Stomach (tissue), 9 donors: ENCODE results near the gene SNN. TPM values are rescaled to one million over a fixed set of nuclear protein-coding genes. Genes with fewer than 3 reads are reported as not detected.

Experiments
- DNase-seq, 2 donors: peaks; one replicate each; pipeline versions ENCODE4 v3.0.0 to v3.0.0-alpha.2; 2013 to 2019
- H3K27ac ChIP-seq, 5 donors: fragments of 200-600 bp in 4 of 5; sonication (generic) in 4 of 5; one replicate each; pipeline ENCODE4 v1.5.1; 2013 to 2019; ENCODE audit warnings: mild to moderate bottlenecking in 1 of 5, moderate library complexity in 1 of 5
- H3K27me3 ChIP-seq, 3 donors: fragments of 200-600 bp; sonication (generic); one replicate each; pipeline ENCODE4 v1.5.1; 2017 to 2019; ENCODE audit warnings: mixed run types in 1 of 3
- H3K36me3 ChIP-seq, 4 donors: fragments of 200-600 bp; sonication (generic); 1 replicate in 3 of 4; 2 replicates in 1 of 4; pipeline ENCODE4 v1.5.1; 2016 to 2019
- H3K4me1 ChIP-seq, 4 donors: fragments of 200-600 bp; sonication (generic); one replicate each; pipeline ENCODE4 v1.5.1; 2016 to 2019
- H3K4me3 ChIP-seq, 4 donors: fragments of 200-600 bp; sonication (generic) in 3 of 4; one replicate each; pipeline ENCODE4 v1.5.1; 2016 to 2019; ENCODE audit warnings: mild to moderate bottlenecking in 1 of 4
- H3K9me3 ChIP-seq, 4 donors: fragments of 200-600 bp; sonication (generic); one replicate each; pipeline ENCODE4 v1.5.1; 2016 to 2019
- EP300 ChIP-seq: sonication (generic); formaldehyde crosslinking; IDR thresholded peaks from one replicate; pipeline ENCODE4 v1.6.1; 2017; ENCODE audit warnings: antibody characterized with exemption
- POLR2A ChIP-seq, 4 donors: fragments of 450-650 bp; IDR thresholded peaks; one replicate each; pipeline ENCODE4 v1.6.1; 2016; ENCODE audit warnings: antibody characterized with exemption in 4 of 4, control low read depth in 2 of 4, mild to moderate bottlenecking in 1 of 4, moderate library complexity in 1 of 4
- POLR2AphosphoS5 ChIP-seq, 3 donors: sonication (generic); formaldehyde crosslinking; IDR thresholded peaks; one replicate each; pipeline ENCODE4 v1.6.1; 2016; ENCODE audit warnings: antibody characterized with exemption in 3 of 3
- WGBS, 5 donors: extraction: QIAGEN DNeasy Blood & Tissue Kit in 3 of 5; methylation state at CpG; one replicate each; pipeline versions ENCODE4 v1.1.5 to v1.1.7; 2013 to 2018; 5-methylcytosine and 5-hydroxymethylcytosine counted together
- intact Hi-C: fragments of 100-400 bp; cut with DNase I; formaldehyde crosslinking; loops from one replicate; pipeline ENCODE4 v1.15.1; 2023; ENCODE audit warnings: low total_unique reads
- polyA plus RNA-seq, 3 donors: library from polyadenylated mRNA; stranded (reverse); fragments of 200-250 nt; gene quantifications; one replicate each; pipeline ENCODE4 v1.2.3, GENCODE V29; 2013
- total RNA-seq, 5 donors: library from RNA; depleted of rRNA; stranded (reverse); fragments of >200 nt; gene quantifications; one replicate each; pipeline versions ENCODE4 v1.1.0 to v1.2.3, GENCODE V29; 2014 to 2016
- TF ChIP-seq, protein P1 (sequence below), 7 experiments: fragments of 450-650 bp in 4 of 7; fragments of 200-600 bp in 3 of 7; sonication (generic) in 3 of 7; IDR thresholded peaks; one replicate each; pipeline ENCODE4 v1.5.1; 2016 to 2019; ENCODE audit warnings: antibody characterized with exemption in 7 of 7, control low read depth in 2 of 7, mild to moderate bottlenecking in 1 of 7
- donor health status: healthy with polysubstance abuse.
- donor health status: Bipolar disorder and iron deficiency.
- donor health status: healthy.

Gene SNN
- total and polyA plus RNA-seq, 8 donors, result 2.9 to 25.0 (median 13.7) TPM

DNA sequence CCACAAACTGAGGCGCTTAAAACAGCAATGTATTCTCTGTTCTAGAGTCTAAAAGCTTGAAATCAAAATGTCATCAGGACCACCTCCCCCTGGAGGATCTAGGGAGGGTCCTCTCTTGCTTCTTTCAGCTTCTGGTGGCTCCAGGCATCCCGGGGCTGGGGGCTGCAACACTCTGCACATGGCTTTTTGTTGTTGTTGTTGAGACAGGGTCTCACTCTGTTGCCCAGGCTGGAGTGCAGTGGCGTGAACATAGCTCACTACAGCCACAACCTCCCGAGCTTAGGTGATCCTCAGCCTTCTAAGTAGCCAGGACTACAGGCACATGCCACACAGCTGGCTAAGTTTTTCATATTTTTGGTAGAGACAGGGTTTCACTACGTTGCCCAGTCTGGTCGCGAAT lies 37.0 kb upstream of the SNN start:
- no peak for DNase-seq
- Histone ChIP-seq H3K27me3 (no peaks in the 10 kb centered on the region), H3K27ac (no peak overlapping the region), H3K4me1 (peaks cover 8 to 63% (median 27%) of the 10 kb centered on the region in 4 donors), H3K36me3 (no peaks in the 10 kb centered on the region), H3K4me3 (no peak overlapping the region), H3K9me3 (no peaks in the 10 kb centered on the region)
- TF ChIP-seq, protein P1, sequence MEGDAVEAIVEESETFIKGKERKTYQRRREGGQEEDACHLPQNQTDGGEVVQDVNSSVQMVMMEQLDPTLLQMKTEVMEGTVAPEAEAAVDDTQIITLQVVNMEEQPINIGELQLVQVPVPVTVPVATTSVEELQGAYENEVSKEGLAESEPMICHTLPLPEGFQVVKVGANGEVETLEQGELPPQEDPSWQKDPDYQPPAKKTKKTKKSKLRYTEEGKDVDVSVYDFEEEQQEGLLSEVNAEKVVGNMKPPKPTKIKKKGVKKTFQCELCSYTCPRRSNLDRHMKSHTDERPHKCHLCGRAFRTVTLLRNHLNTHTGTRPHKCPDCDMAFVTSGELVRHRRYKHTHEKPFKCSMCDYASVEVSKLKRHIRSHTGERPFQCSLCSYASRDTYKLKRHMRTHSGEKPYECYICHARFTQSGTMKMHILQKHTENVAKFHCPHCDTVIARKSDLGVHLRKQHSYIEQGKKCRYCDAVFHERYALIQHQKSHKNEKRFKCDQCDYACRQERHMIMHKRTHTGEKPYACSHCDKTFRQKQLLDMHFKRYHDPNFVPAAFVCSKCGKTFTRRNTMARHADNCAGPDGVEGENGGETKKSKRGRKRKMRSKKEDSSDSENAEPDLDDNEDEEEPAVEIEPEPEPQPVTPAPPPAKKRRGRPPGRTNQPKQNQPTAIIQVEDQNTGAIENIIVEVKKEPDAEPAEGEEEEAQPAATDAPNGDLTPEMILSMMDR (IDR thresholded peaks at IDR 0.05), result no peak
- TF ChIP-seq POLR2AphosphoS5 (IDR thresholded peaks at IDR 0.05) (no peak), EP300 (no peak), POLR2A (IDR thresholded peaks at IDR 0.05) (no peak)
- WGBS, 5 donors, result 89 to 93% (median 92%) methylated on average over 6 to 7 of the region's 7 CpGs
- intact Hi-C loops, result no loop called here

DNA sequence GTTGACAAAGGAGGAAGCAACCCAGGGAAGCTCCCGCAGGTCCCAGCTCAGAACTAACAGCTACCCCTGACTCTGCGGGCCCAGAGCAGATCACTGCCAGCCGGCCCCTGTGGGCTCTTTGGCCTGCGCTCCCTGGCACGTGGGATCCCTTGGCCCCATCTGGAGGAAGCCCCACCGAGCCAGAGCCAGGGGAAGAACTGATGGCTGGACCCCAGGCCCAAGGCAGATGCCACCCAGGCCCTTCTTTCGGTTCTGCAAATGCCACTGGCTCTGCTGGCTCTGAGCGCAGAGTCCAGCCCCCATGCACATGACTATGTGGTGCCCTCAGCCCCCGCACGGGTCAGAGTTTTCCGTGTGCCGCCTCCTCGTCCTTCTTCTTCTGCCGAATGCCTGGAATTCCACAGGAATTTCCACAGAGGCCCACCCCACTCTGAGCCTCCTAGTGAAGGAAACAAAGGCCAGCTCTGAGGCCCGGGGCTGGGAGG lies 35.8 kb upstream of the SNN start:
- WGBS, 5 donors, result 56 to 65% (median 60%) methylated on average over 10 to 15 of the region's 15 CpGs
- H3K27me3 ChIP-seq, result no peaks in the 10 kb centered on the region
- no peaks in the 10 kb centered on the region for H3K9me3 ChIP-seq
- TF ChIP-seq, protein P1 (IDR thresholded peaks at IDR 0.05), result no peak
- peak; percentile 14 to 50 (median 29) for TF ChIP-seq POLR2AphosphoS5 (IDR thresholded peaks at IDR 0.05)
- no peak for TF ChIP-seq EP300
- peak in 1 of 2 donors; percentile 88 for DNase-seq
- H3K4me1 ChIP-seq, result peaks cover 8 to 69% (median 32%) of the 10 kb centered on the region in 4 donors
- peak overlapping the region in 4 of 5 donors; percentile 59 to 82 (median 65) for H3K27ac ChIP-seq
- H3K4me3 ChIP-seq, result no peak overlapping the region
- no peaks in the 10 kb centered on the region for H3K36me3 ChIP-seq
- intact Hi-C loops, result no loop called here

DNA sequence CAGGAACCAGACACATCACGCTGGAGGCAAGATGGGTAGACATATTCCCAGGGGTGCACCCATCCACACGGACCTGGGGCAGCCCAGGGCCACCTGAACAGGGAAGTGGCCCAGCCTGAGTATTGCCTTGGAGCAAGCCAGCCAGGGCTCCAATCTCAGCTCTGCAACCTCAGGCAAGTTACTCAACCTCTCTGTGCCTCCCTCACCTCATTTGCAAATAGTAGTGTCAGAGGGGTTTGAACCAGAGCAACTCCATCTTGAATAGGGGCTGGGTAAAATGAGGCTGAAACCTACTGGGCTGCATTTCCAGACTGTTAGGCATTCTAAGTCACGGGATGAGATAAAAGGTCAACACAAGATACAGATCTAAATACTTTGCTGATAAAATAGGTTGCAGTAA lies 35.1 kb upstream of the SNN start:
- no peaks in the 10 kb centered on the region for H3K27me3 ChIP-seq
- H3K4me3 ChIP-seq, result no peak overlapping the region
- H3K4me1 ChIP-seq, result peaks cover 8 to 65% (median 31%) of the 10 kb centered on the region in 4 donors
- H3K36me3 ChIP-seq, result no peaks in the 10 kb centered on the region
- H3K27ac ChIP-seq, result peak overlapping the region in 4 of 5 donors; percentile 59 to 82 (median 65)
- no peaks in the 10 kb centered on the region for H3K9me3 ChIP-seq
- DNase-seq, result no peak
- TF ChIP-seq POLR2A (IDR thresholded peaks at IDR 0.05) (no peak), POLR2AphosphoS5 (IDR thresholded peaks at IDR 0.05) (no peak)
- TF ChIP-seq, protein P1 (IDR thresholded peaks at IDR 0.05), result no peak
- 81 to 97% (median 89%) methylated on average over 2 to 3 of the region's 3 CpGs for WGBS, 5 donors
- intact Hi-C loops, result no loop called here

DNA sequence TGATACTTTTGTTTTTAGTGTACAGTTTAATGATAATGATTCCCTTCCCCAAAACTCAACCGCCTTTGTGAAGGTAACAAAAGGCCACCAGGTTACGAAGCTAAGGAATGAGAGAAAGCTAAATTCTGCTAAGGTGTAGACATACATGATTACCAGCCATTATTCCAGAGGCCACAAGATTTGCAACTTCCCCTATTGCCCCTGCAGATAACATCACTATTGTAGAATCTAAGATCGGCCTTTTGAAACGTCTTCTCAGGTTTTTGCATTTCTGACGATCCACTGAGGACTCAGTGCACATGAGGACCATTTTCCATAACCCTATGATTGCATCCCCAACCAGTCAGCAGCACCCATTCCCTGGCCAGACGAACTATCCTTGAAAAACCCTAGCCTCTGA lies 33.9 kb upstream of the SNN start:
- H3K36me3 ChIP-seq, result no peaks in the 10 kb centered on the region
- H3K9me3 ChIP-seq, result no peaks in the 10 kb centered on the region
- no peak for TF ChIP-seq POLR2AphosphoS5 (IDR thresholded peaks at IDR 0.05)
- TF ChIP-seq POLR2A (IDR thresholded peaks at IDR 0.05), result no peak
- no peak for TF ChIP-seq EP300
- TF ChIP-seq, protein P1 (IDR thresholded peaks at IDR 0.05), result no peak
- H3K27ac ChIP-seq, result no peak overlapping the region
- H3K27me3 ChIP-seq, result no peaks in the 10 kb centered on the region
- intact Hi-C loops, result no loop called here
- no peak overlapping the region for H3K4me3 ChIP-seq
- 77 to 86% (median 83%) methylated on average over 6 of the region's 6 CpGs for WGBS, 5 donors
- no peak for DNase-seq
- H3K4me1 ChIP-seq, result peaks cover 8 to 53% (median 30%) of the 10 kb centered on the region in 4 donors
